ENCODE data around the gene IGFBP4.

The IGFBP4 gene

DNA sequence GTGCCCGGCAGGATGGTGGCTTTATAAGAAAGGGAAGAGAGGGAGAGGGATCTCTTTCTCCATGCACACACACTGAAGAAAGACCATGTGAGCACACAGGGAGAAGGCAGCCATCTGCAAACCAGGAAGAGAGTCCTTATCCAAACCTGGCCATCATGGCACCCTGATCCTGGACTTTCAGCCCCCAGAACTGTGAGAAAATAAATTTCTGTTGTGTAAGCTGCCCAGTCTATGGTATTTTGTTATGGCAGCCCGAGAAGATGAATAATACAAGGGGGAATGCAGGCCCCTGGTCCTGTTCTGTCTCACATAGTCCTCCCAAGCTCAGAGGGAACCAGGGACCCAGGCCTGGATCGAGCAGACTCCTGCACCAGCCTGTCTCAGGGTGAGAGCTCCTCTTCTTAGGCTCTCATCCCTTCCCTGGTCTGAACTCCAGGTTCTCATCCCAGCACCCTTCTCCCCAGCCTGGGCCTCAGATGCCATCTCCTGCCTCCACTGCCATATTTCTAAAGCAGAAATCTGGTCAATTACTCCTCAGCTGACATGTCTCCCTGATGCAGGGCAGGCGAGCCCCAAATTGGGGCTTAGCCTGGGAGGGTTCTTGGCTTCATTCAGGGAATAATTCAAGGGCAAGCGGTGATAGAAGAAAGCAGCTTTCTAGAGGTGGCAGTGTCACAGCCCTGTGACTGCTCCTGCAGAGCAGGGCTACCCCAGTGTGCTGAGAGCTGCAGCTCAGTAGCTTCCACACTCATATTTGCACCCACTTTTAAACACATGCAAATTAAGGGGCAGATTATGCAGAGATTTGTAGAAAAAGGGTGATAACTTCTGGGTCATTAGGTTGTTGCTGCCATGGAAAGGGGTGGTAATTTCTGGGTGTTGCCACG, 28.8 kb downstream of the IGFBP4 start:
- DNase-seq (ENCODE audit: low spot score), result no peak
- no peak for FAIRE-seq

DNA sequence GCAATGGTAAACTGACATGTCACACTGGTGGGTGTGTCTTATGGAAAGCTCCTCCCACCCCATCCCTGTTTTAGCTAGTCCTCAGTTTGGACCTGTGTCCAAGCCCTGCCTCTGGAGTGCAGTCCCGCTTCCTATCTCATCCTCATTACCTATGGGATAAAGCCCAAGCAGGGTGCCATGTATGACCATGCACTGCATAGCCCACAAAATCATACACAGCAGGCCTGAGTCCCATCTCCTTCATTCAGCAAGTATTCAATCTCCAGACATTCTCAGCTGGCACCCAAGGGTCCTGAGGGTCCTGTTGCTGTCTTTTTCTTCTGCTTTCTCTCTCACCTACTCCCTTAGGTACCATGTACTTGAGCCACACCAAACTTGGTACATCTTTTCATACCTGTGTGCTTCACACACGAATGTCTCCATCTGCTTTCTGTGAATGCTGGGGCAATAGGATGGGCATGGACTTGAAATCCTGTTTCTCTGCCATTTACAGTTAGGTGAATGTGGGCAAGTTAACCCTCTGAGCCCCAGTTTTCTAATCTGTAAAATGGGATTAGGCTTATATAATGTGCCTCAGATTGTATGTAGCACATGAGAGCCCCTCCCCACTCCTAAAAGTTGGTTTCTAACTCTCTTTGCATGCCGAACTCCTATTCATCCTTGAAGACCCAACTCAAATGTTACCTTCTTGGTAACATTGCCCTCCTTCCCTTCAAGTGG, 29.6 kb downstream of the IGFBP4 start:
- FAIRE-seq (no peak), DNase-seq (ENCODE audit: low spot score) (no peak)

DNA sequence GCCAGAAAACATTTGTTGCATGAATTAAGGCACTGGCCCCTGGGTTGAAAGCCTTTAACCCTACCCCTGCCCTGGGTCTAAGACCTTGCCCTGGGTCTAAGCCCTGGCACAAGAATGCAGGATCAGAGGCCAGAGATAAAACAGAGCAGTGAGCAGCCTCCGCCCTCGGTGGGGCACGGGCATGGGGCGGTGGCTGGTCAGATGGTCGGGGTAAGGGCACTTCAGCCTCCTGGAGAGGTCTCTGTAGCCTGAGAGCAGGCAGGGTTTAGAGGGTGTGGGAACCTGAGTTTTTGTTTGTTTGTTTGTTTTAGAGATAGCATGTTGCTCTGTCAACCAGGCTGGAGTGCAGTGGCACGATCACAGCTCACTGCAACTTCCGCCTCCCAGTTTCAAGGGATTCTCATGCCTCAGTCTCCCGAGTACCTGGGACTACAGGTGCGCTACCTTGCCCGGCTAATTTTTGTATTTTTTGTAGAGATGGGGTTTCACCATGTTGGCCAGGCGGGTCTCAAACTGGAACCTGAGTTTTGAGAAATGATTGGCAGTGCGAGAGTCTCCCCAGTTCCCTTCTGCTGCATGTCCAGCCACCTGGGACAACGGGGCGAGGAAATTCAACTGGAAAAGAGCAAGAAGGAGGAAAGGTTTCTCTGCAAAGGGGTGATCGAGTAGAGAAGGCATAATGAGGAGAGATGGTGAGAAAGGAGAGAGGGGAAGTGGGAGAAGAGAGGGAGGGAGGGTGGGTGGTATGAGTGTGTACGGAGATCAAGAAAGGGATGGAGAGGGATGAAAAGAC, 30.5 kb downstream of the IGFBP4 start:
- FAIRE-seq (no peak), DNase-seq (ENCODE audit: low spot score) (no peak)

DNA sequence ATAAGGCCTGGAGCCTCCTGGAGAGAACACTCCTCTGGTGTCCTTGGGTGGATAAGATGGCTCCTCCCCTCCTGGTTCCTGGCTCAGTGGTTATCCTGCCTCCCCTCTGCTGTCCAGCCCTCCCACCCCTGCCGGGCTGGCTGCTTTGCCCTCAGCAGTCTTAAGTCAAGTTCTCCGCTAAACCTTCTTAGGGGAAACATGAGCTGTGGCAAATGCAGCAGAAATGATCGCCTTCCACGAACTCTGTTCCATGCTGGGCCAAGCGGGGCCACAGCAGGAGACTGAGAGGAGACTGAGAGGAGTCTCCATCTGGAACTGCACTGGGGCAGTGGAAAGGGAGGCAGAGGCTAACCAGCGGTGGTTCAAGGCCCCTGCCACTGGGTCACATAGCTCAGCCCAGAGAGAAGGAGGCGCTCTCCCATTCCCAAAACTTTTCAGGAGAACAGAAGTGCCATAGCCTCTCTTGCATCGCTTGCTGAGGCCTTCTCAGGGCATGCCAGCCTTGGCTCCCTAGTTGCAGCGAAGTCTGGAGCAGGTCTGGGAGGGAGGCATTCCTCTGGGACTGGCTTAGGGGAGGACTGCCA, 31.3 kb downstream of the IGFBP4 start:
- no peak for FAIRE-seq
- DNase-seq (ENCODE audit: low spot score), result no peak

DNA sequence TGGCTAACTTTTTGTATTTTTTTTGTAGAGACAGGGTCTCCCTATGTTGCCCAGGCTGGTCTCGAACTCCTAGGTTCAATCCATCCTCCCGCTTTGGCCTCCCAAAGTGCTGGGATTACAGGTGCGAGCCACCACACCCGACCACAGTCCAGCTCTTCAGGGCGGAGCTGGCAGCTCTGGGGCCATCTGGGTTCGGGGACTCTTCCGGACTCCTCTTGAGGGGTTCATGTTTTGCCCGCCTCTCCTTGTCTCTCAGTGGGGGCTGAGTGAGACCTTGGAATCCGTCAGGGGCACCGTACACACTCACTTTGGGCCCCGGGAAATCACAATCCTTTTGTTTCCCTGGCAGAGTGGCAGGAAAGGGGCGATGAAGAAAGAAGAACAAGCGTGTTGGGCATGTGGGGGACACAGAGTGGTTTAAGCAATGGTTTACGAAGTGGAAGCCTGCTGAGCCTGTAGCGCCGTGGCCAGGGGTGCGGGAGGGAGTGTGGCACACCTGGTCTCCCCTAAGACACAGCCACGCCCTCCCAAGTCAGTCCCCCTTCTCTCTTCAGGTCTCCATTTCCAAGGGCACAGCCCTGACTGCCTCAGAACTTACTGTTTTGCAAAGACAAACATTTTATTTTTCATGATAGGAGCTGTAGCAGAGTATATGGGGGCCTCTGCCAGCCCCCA, 32.1 kb downstream of the IGFBP4 start:
- no peak for DNase-seq (ENCODE audit: low spot score)
- no peak for FAIRE-seq

GRCh38 chr17:40477796-40478195, 34.5 kb downstream of the IGFBP4 start:
- no peak for FAIRE-seq
- DNase-seq (ENCODE audit: low spot score), result no peak

GRCh38 chr17:40478486-40478885, 35.2 kb downstream of the IGFBP4 start:
- FAIRE-seq (no peak), DNase-seq (ENCODE audit: low spot score) (no peak)

- FAIRE-seq, result peak; percentile 70
- DNase-seq (ENCODE audit: low spot score), result no peak
Observed at GRCh38 chr17:40479754-40480480, 36.7 kb downstream of the IGFBP4 start.

GRCh38 chr17:40480501-40481003, 37.3 kb downstream of the IGFBP4 start:
- peak; percentile 38 for DNase-seq (ENCODE audit: low spot score)
- peak; percentile 74 for FAIRE-seq

DNA sequence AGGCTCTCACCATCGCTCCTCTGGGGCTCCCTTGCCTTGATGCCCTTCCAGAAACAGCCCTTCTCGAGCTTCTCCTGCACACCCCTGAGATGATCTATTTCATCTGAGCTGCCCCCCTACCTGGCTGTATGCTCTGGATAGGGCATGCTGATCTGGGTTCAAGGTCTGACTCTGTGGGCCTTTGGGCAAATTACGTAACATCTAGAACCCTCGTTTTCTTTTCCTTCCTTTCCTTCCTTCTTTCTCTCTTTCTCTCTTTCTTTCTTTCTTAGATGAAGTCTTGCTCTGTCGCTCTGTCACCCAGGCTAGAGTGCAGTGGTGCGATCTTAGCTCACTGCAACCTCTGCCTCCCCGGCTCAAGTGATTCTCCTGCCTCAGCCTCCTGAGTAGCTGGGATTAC, 37.9 kb downstream of the IGFBP4 start:
- FAIRE-seq (no peak), DNase-seq (ENCODE audit: low spot score) (no peak)

DNA sequence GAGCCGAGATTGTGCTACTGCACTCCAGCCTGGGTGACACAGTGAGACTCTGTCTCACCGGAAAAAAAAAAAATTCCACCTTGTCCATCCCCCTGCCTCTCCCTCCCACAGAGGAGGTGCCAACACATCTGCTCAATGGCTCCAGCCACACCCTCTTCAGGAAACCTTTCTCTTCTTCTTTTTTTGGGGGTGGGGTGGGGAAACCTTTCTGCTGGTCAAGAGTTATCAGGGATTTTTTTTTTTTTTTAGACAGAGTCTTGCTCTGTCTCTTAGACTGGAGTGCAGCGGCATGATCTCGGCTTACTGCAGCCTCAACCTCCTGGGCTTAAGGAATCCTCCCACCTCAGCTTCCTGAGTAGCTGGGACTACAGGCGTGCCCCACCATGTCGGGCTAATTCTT, 39.5 kb downstream of the IGFBP4 start:
- FAIRE-seq (no peak), DNase-seq (ENCODE audit: low spot score) (no peak)

GRCh38 chr17:40483679-40484078, 40.4 kb downstream of the IGFBP4 start:
- FAIRE-seq, result no peak
- no peak for DNase-seq (ENCODE audit: low spot score)

GRCh38 chr17:40484285-40484972, 41.2 kb downstream of the IGFBP4 start:
- no peak for DNase-seq (ENCODE audit: low spot score)
- no peak for FAIRE-seq

GRCh38 chr17:40484973-40485530, 41.8 kb downstream of the IGFBP4 start:
- peak; percentile 35 for FAIRE-seq

GRCh38 chr17:40485851-40486521, 42.7 kb downstream of the IGFBP4 start:
- FAIRE-seq, result peak; percentile 94

More at GRCh38 chr17:40484973-40485530, 41.8 kb downstream of the IGFBP4 start:
- no peak for DNase-seq (ENCODE audit: low spot score)

GRCh38 chr17:40486522-40487370, 43.5 kb downstream of the IGFBP4 start:
- peak; percentile 81 for FAIRE-seq
- peak; percentile 56 for DNase-seq (ENCODE audit: low spot score)

More at GRCh38 chr17:40485851-40486521, 42.7 kb downstream of the IGFBP4 start:
- peak; percentile 93 for DNase-seq (ENCODE audit: low spot score)

DNA sequence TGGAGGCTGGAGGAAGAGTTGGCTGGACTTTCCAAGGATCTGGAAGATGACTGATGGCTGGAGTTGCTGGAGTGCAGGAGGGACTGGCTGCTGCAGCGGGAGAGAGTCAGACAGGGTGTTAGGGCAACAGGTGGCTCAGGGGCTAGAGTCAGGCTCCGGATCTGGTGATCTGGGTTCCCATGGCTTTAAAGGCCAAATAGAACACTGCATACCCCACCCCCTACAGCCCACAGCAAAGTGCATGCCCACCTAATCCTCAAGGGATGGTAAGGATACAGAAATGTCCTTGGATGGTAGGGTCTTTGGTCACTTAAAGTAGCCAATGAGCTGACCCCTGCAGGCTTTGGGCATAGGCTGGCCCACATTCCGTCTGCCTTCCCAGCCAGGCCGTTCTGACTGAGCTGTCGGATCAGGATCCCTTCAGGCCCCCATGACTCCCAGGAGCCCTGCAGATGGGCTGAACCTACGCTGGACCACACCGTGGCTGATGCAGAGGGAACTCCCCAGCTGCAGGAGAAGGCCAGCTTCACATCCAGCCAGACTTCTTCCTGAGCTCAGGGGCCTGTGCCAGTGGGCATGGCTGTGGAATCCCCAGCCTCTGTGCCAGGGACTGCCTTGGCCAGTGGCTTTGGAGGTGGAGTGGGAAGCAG, 44.2 kb downstream of the IGFBP4 start:
- peak; percentile 79 for FAIRE-seq
- no peak for DNase-seq (ENCODE audit: low spot score)
